ENCODE data around the gene NAP1L4. TPM values are rescaled to one million over a fixed set of nuclear protein-coding genes. Genes with fewer than 3 reads are reported as not detected.
"Not testable (repeated sequence)": the region's sequence is repeated elsewhere in the genome, so short reads cannot be mapped to it uniquely, and the experiment has no call there.

The NAP1L4 gene
- total RNA-seq, 1 donor from 2014 or later: 103 TPM

GRCh38 chr11:2909133-2909902 is 82.8 kb downstream of the NAP1L4 start:
- no peak for DNase-seq (ENCODE audit: low read depth in 2 of 2)

GRCh38 chr11:2908130-2908529 is 84.0 kb downstream of the NAP1L4 start:
- DNase-seq (ENCODE audit: low read depth in 2 of 2): no peak

GRCh38 chr11:2905299-2905698 is 86.8 kb downstream of the NAP1L4 start:
- not testable (repeated sequence) for DNase-seq (ENCODE audit: low read depth in 2 of 2)

GRCh38 chr11:2904153-2905052 is 87.7 kb downstream of the NAP1L4 start:
- DNase-seq (ENCODE audit: low read depth in 2 of 2): no peak

GRCh38 chr11:2903672-2904011 is 88.5 kb downstream of the NAP1L4 start:
- no peak for DNase-seq (ENCODE audit: low read depth in 2 of 2)

- no peak for DNase-seq (ENCODE audit: low read depth in 2 of 2)
Measured at GRCh38 chr11:2902784-2903671, 89.1 kb downstream of the NAP1L4 start.

GRCh38 chr11:2901854-2902783 is 90.0 kb downstream of the NAP1L4 start:
- DNase-seq (ENCODE audit: low read depth in 2 of 2): peak; percentile 81 to 94

GRCh38 chr11:2901196-2901796 is 90.8 kb downstream of the NAP1L4 start:
- DNase-seq (ENCODE audit: low read depth in 2 of 2): no peak

GRCh38 chr11:2899080-2899783 is 92.9 kb downstream of the NAP1L4 start:
- peak in 1 of 2 donors; percentile 34 for DNase-seq (ENCODE audit: low read depth in 2 of 2)

GRCh38 chr11:2898366-2899079 is 93.6 kb downstream of the NAP1L4 start:
- DNase-seq (ENCODE audit: low read depth in 2 of 2): peak; percentile 91 to 92

GRCh38 chr11:2897048-2897447 is 95.1 kb downstream of the NAP1L4 start:
- DNase-seq (ENCODE audit: low read depth in 2 of 2): no peak

GRCh38 chr11:2896047-2896446 is 96.1 kb downstream of the NAP1L4 start:
- no peak for DNase-seq (ENCODE audit: low read depth in 2 of 2)

Other genes starting within 250 kb of the NAP1L4 start
- 18.7 and 119 TPM in 2 replicates for gene CDKN1C, start 106.6 kb downstream of the NAP1L4 start, total RNA-seq
- gene PHLDA2, start 62.9 kb downstream of the NAP1L4 start, total RNA-seq: 0.40 and 1.7 TPM in 2 replicates
- gene CARS1, start 65.1 kb upstream of the NAP1L4 start, total RNA-seq: 27.7 and 42.1 TPM in 2 replicates
- gene OSBPL5, start 173.0 kb upstream of the NAP1L4 start, total RNA-seq: 32.0 and 62.9 TPM in 2 replicates
- not detected in 2 replicates for gene MRGPRG, start 226.5 kb upstream of the NAP1L4 start, total RNA-seq
- gene MRGPRE, start 240.1 kb upstream of the NAP1L4 start, total RNA-seq: not detected in 2 replicates

All from lung microvascular endothelial cell (primary cell).